Skeletal muscle satellite cell (primary cell): ENCODE data around the gene ABCG2.
"Not testable (repeated sequence)": the region's sequence is repeated elsewhere in the genome, so short reads cannot be mapped to it uniquely, and the experiment has no call there.

Experiments used
- H3K27me3 ChIP-seq: 2 replicates; pipeline ENCODE4 v1.7.0; 2013; ENCODE audit warnings: low read length; ENCODE audit not compliant: control insufficient read depth, insufficient read depth
- H3K36me3 ChIP-seq: 2 replicates; pipeline ENCODE4 v1.7.0; 2013; ENCODE audit warnings: mild to moderate bottlenecking, control low read depth, low read length; ENCODE audit not compliant: insufficient read depth
- H3K4me1 ChIP-seq: 2 replicates; pipeline ENCODE4 v1.7.0; 2013; ENCODE audit warnings: low read length; ENCODE audit not compliant: control insufficient read depth, insufficient read depth
- H3K4me2 ChIP-seq: 2 replicates; pipeline ENCODE4 v1.7.0; 2013; ENCODE audit warnings: mild to moderate bottlenecking, low read length
- H3K4me3 ChIP-seq: 2 replicates; pipeline ENCODE4 v1.7.0; 2013; ENCODE audit warnings: low read length
- H3K9ac ChIP-seq: 2 replicates; pipeline ENCODE4 v1.7.0; 2013; ENCODE audit warnings: mild to moderate bottlenecking, low read depth, low read length, moderate library complexity
- H3K9me3 ChIP-seq: replicated peaks from 2 replicates; pipeline ENCODE4 v1.7.0; 2013; ENCODE audit warnings: mild to moderate bottlenecking, control low read depth, low read length

ABCG2 gene

DNA sequence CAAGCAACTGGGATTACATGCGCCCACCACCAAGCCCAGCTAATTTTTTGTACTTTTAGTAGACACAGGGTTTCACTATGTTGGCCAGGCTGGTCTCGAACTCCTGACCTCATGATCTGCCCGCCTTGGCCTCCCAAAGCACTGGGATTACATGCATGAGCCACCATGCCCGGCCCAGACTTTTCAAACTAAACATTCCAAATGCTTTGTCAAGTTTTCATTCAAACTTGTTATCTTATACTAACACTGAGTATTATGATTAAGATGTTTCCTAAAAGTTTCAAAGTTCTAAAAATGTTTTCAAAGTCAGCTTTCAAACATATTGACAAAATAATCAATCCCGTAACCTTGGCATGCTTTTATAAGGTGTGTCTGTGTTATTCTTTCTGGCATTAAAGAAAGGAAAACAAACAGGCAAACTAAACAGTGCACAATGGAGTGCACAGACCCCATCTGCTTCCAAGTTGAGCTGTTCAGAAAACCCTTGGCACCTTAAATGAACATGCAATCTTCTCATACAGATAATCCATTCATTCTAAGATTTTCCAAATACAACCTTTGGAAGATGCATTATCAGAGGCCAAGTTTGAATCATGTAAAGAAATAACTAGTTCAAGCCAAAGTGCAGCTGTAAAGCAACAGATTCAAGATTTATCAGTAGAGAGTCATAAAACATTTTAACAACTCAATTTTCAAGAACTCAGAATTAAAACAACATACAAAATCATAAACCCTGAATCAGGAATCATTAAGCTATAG lies 49.1 kb downstream of the ABCG2 start:
- Histone ChIP-seq H3K4me3 (no peak overlapping the region), H3K4me1 (peaks cover 42% of the 10 kb centered on the region)

DNA sequence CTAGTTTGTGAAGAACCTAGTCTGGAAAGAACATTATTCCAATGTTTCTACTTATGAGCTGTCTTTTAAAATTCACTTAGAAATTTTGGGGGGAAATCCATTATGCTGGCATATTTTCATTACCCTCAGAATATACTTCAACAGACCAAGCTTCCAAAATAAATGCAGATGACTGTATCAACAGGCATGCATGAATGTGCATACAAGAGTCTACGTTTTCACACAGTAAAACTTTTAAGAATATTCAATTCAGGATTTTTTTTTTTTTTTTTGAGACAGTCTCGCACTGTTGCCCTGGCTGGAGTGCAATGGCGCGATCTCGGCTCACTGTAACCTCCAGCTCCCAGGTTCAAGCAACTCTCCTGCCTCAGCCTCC lies 49.7 kb downstream of the ABCG2 start:
- H3K36me3 ChIP-seq: no peaks in the 10 kb centered on the region
- no peak overlapping the region for H3K4me3 ChIP-seq

More for the DNA sequence above, 49.1 kb downstream of the ABCG2 start:
- H3K9ac ChIP-seq: no peak overlapping the region
- H3K9me3 ChIP-seq: no peaks in the 10 kb centered on the region
- H3K27me3 ChIP-seq: no peaks in the 10 kb centered on the region
- H3K4me2 ChIP-seq: no peak overlapping the region
- no peaks in the 10 kb centered on the region for H3K36me3 ChIP-seq

DNA sequence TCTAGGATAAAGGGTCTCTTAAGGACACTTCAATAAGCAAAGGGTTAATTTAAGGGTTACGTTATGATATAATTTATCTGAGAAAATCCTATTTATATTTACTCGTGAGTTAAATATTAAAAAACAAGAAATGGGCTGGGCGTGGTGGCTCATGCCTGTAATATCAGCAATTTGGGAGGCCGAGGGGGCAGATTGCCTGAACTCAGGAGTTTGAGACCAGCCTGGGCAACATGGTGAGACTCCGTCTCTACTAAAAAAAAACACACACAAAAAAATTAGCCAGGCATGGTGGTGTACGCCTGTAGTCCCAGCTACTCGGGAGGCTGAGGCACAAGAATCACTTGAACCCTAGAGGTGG lies 50.4 kb downstream of the ABCG2 start:
- not testable (repeated sequence) for H3K4me3 ChIP-seq, H3K27me3 ChIP-seq

More for the DNA sequence above, 49.7 kb downstream of the ABCG2 start:
- H3K27me3 ChIP-seq: no peaks in the 10 kb centered on the region
- no peaks in the 10 kb centered on the region for H3K9me3 ChIP-seq
- no peak overlapping the region for H3K9ac ChIP-seq
- no peak overlapping the region for H3K4me2 ChIP-seq
- peaks cover 43% of the 10 kb centered on the region for H3K4me1 ChIP-seq

GRCh38 chr4:88107406-88108107 lies 50.9 kb downstream of the ABCG2 start:
- H3K4me1 ChIP-seq: peaks cover 43% of the 10 kb centered on the region
- H3K27me3 ChIP-seq: no peaks in the 10 kb centered on the region
- no peak overlapping the region for H3K4me3 ChIP-seq
- no peak overlapping the region for H3K4me2 ChIP-seq
- no peaks in the 10 kb centered on the region for H3K9me3 ChIP-seq
- no peak overlapping the region for H3K9ac ChIP-seq
- H3K36me3 ChIP-seq: no peaks in the 10 kb centered on the region

More for the DNA sequence above, 50.4 kb downstream of the ABCG2 start:
- H3K4me2 ChIP-seq, H3K9me3 ChIP-seq, H3K9ac ChIP-seq, H3K36me3 ChIP-seq: not testable (repeated sequence)
- peaks cover 43% of the 10 kb centered on the region for H3K4me1 ChIP-seq

DNA sequence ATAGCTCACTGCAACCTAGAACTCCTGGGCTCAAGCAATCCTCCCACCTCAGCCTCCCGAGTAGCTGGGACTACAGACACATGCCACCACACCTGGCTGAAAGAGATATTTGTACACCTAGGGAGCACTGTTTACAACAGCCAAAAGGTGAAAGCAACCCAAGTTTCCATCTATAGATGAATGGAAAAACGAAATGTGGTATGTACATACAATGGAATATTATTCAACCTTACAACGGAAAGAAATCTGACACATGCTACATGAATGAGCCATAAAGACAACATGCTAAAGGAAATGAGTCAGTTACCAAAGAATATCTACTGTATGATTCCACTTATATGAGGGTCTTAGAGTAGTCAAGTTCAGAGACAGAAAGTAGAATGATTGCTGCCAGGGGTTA lies 52.2 kb downstream of the ABCG2 start:
- Histone ChIP-seq H3K4me2 (peak overlapping the region; percentile 28), H3K4me1 (peaks cover 43% of the 10 kb centered on the region), H3K27me3 (no peaks in the 10 kb centered on the region), H3K9me3 (no peaks in the 10 kb centered on the region), H3K9ac (no peak overlapping the region), H3K36me3 (no peaks in the 10 kb centered on the region), H3K4me3 (no peak overlapping the region)

DNA sequence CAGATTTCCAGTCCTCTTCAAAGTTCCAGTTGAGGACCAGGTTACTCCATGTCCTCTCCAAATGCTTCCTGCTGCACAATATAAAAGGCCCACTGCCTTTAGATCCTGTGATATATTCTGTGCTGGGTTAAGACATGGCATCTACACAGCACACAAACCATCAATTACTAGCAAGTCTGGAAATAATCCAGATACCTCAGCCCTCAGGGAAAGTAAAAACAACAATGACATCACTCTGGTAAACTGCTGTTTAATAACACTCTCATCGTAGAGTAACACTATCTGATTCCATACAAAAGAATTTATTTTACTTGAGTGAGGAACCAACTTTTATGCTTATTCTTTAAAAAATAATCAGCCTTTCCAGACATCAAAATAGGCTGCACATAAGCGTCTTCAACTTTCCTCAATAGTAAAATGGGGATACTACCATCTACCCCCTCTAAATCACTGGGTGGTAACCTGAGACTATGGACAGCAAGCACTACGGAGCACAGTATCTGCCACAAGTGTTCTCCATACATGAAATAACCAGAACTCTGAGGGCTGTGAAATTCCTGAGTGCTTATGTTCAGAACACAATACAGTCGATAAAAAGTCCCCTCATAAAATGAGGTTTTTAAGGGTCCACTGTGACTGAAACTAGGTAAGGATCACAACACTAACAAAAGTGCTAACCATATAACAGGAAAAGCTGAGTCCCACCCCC lies 53.4 kb downstream of the ABCG2 start:
- peaks cover 43% of the 10 kb centered on the region for H3K4me1 ChIP-seq
- peak overlapping the region; percentile 43 for H3K4me3 ChIP-seq
- H3K27me3 ChIP-seq: no peaks in the 10 kb centered on the region
- peak overlapping the region; percentile 60 for H3K4me2 ChIP-seq
- no peaks in the 10 kb centered on the region for H3K36me3 ChIP-seq
- H3K9me3 ChIP-seq: no peaks in the 10 kb centered on the region
- H3K9ac ChIP-seq: no peak overlapping the region

DNA sequence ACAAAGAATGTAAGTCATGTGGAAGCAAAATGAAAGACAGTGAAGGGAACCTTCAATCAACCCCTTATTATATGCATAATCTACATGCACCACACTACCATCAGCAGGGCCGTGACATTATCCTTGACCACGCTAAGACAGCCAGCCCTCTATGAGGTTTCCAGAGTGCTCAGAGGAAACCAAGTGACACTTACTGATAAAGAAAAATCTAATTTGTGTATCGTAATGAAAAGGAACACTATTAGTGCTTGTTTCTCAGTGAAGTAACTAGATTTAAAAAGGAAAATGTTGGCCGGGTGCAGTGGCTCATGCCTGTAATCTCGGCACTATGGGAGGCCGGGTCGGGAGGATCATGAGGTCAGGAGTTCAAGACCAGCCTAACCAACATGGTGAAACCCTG lies 56.4 kb downstream of the ABCG2 start:
- no peaks in the 10 kb centered on the region for H3K27me3 ChIP-seq
- no peaks in the 10 kb centered on the region for H3K36me3 ChIP-seq
- H3K9ac ChIP-seq: no peak overlapping the region
- H3K4me1 ChIP-seq: peaks cover 26% of the 10 kb centered on the region
- H3K4me3 ChIP-seq: no peak overlapping the region
- no peaks in the 10 kb centered on the region for H3K9me3 ChIP-seq
- no peak overlapping the region for H3K4me2 ChIP-seq

GRCh38 chr4:88101165-88101564 lies 57.3 kb downstream of the ABCG2 start:
- peaks cover 17% of the 10 kb centered on the region for H3K4me1 ChIP-seq
- no peak overlapping the region for H3K4me3 ChIP-seq
- no peak overlapping the region for H3K4me2 ChIP-seq
- no peaks in the 10 kb centered on the region for H3K27me3 ChIP-seq
- no peaks in the 10 kb centered on the region for H3K9me3 ChIP-seq
- H3K36me3 ChIP-seq: no peaks in the 10 kb centered on the region
- H3K9ac ChIP-seq: no peak overlapping the region

DNA sequence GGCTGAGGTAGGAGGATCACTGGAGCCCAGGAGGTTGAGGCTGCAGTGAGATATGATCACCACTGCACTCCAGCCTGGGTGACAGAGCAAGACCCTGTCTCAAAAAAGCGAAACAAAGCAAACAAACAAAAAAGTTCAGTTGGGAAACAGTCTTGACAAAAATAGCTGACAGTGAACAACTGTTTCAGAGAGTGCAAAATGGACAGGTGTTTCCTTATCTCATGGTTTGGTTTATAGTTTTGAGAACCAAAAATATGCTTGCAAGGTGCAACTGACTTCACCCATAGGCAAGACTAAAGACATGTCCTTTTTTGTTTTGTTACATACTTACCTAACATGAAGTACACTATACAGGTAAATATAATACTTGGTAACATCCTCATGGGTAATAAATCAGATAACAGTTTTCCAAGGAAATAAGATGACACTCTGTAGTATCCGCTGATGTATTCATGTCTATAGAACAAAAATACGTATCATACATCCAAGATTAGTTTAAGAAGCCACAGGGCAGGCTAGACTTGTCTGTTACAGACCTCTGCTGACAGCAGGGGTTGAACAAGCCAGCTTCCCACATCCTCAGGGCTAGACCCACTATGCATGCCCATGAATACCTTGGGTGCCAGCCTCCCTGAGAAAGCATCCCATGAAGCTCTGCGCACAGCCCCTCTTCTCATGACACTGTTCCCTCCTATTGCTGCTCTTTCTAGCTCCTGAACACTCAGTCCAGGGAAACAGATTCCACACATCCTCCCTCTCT lies 59.3 kb downstream of the ABCG2 start:
- Histone ChIP-seq H3K27me3 (peaks cover 7% of the 10 kb centered on the region), H3K4me3 (no peak overlapping the region), H3K9ac (no peak overlapping the region), H3K4me1 (no peaks in the 10 kb centered on the region), H3K4me2 (no peak overlapping the region), H3K9me3 (no peaks in the 10 kb centered on the region), H3K36me3 (no peaks in the 10 kb centered on the region)

- H3K36me3 ChIP-seq: no peaks in the 10 kb centered on the region
- no peaks in the 10 kb centered on the region for H3K4me1 ChIP-seq
- no peak overlapping the region for H3K4me3 ChIP-seq
- no peak overlapping the region for H3K9ac ChIP-seq
- no peak overlapping the region for H3K4me2 ChIP-seq
- H3K9me3 ChIP-seq: no peaks in the 10 kb centered on the region
- H3K27me3 ChIP-seq: peaks cover 7% of the 10 kb centered on the region
Measured at GRCh38 chr4:88097781-88098180, 60.7 kb downstream of the ABCG2 start.

DNA sequence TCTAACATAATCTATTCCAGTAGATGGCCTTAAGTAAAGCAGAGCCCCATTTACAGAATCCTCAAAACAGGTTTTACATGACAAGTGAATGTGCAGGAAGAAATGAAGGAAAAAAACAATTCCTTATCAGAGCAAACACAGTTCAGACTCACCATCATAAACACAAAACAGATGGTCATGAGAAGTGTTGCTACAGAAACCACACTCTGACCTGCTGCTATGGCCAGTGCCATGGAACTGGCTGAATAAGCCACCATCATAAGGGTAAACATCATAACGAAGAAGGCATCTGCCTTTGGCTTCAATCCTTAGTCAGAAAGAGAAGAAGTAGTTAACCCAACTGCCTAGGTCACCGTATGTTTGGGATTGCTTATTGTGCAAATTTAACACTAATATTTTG lies 61.1 kb downstream of the ABCG2 start:
- Histone ChIP-seq H3K4me2 (no peak overlapping the region), H3K4me1 (no peaks in the 10 kb centered on the region), H3K4me3 (no peak overlapping the region), H3K36me3 (no peaks in the 10 kb centered on the region), H3K9me3 (no peaks in the 10 kb centered on the region), H3K27me3 (peaks cover 7% of the 10 kb centered on the region), H3K9ac (no peak overlapping the region)
